H54 (cell line): ENCODE data around the gene MSH6.

Source experiments
- DNase-seq: peaks from one replicate; pipeline ENCODE4 v3.0.0; 2011; ENCODE audit warnings: low spot score, mixed read lengths; ENCODE audit not compliant: insufficient read length
- FAIRE-seq: peaks from 3 replicates; lab custom pipeline; 2011; peaks lifted over from hg19 to GRCh38; lab: Jason Lieb, UNC
- POLR2A ChIP-seq: IDR thresholded peaks from 2 replicates; pipeline ENCODE4 v1.6.1; 2011; ENCODE audit warnings: low read depth, mild to moderate bottlenecking, low read length

MSH6 gene

GRCh38 chr2:47782671-47783485, at the start of gene MSH6:
Gene MSH6, plus strand, starts transcription at chr2:47783145. Its CDS starts 89 bp downstream, at chr2:47783234.
- peak; percentile 93 for DNase-seq
- peak; percentile 64 for TF ChIP-seq POLR2A
- no peak for FAIRE-seq

GRCh38 chr2:47735136-47735869, 47.6 kb upstream of the MSH6 start:
- DNase-seq (no peak), FAIRE-seq (no peak)
- TF ChIP-seq POLR2A: no peak

GRCh38 chr2:47735912-47736311, 47.0 kb upstream of the MSH6 start:
- FAIRE-seq: no peak
- no peak for TF ChIP-seq POLR2A
- no peak for DNase-seq

- FAIRE-seq: no peak
- DNase-seq: no peak
- TF ChIP-seq POLR2A: no peak
Observed at GRCh38 chr2:47737191-47737975, 45.6 kb upstream of the MSH6 start.

- no peak for TF ChIP-seq POLR2A
- no peak for DNase-seq
- no peak for FAIRE-seq
Observed at GRCh38 chr2:47738331-47738730, 44.6 kb upstream of the MSH6 start.

- FAIRE-seq (no peak), DNase-seq (no peak)
- TF ChIP-seq POLR2A: no peak
Observed at GRCh38 chr2:47741101-47741500, 41.8 kb upstream of the MSH6 start.

GRCh38 chr2:47741637-47742036, 41.3 kb upstream of the MSH6 start:
- DNase-seq: no peak
- TF ChIP-seq POLR2A: no peak
- FAIRE-seq: no peak

GRCh38 chr2:47744074-47744473, 38.9 kb upstream of the MSH6 start:
- no peak for DNase-seq

GRCh38 chr2:47747878-47748277, 35.1 kb upstream of the MSH6 start:
- no peak for DNase-seq

More at GRCh38 chr2:47744074-47744473, 38.9 kb upstream of the MSH6 start:
- TF ChIP-seq POLR2A: no peak
- FAIRE-seq: no peak

GRCh38 chr2:47751856-47752414, 31.0 kb upstream of the MSH6 start:
- DNase-seq (no peak), FAIRE-seq (no peak)
- no peak for TF ChIP-seq POLR2A

More at GRCh38 chr2:47747878-47748277, 35.1 kb upstream of the MSH6 start:
- no peak for FAIRE-seq
- no peak for TF ChIP-seq POLR2A

GRCh38 chr2:47767497-47767844, 15.5 kb upstream of the MSH6 start:
- DNase-seq (no peak), FAIRE-seq (no peak)
- no peak for TF ChIP-seq POLR2A

- no peak for TF ChIP-seq POLR2A
- FAIRE-seq: no peak
- DNase-seq: peak; percentile 52
Observed at GRCh38 chr2:47767880-47768609, 14.9 kb upstream of the MSH6 start.

- TF ChIP-seq POLR2A: no peak
- no peak for DNase-seq
- FAIRE-seq: no peak
Observed at GRCh38 chr2:47769318-47769717, 13.6 kb upstream of the MSH6 start.
